Stimulated activated CD8-positive, alpha-beta memory T cell treated with anti-CD3 and anti-CD28 coated beads, Interleukin-15, amount 100 ng/mL, for 1 hour (primary cell): ENCODE data around the gene TMEM217.

ENCODE experiments used
- DNase-seq: peaks from one replicate; pipeline ENCODE4 v3.0.0-alpha.2; 2020; ENCODE audit warnings: low read depth

Gene TMEM217

GRCh38 chr6:37180075-37180474, 77.9 kb downstream of the TMEM217 start:
- no peak for DNase-seq

GRCh38 chr6:37177935-37178517, 79.9 kb downstream of the TMEM217 start:
- no peak for DNase-seq

GRCh38 chr6:37177077-37177934, 80.6 kb downstream of the TMEM217 start:
- DNase-seq, result no peak

GRCh38 chr6:37176268-37177076, 81.5 kb downstream of the TMEM217 start:
- no peak for DNase-seq

GRCh38 chr6:37175332-37176267, 82.3 kb downstream of the TMEM217 start:
- no peak for DNase-seq

GRCh38 chr6:37174515-37175331, 83.2 kb downstream of the TMEM217 start:
- DNase-seq, result no peak

- DNase-seq, result no peak
Observed at GRCh38 chr6:37174196-37174514, 83.8 kb downstream of the TMEM217 start.

GRCh38 chr6:37173493-37174195, 84.3 kb downstream of the TMEM217 start:
- no peak for DNase-seq

GRCh38 chr6:37172912-37173492, 84.9 kb downstream of the TMEM217 start:
- no peak for DNase-seq

- peak; percentile 90 for DNase-seq
Observed at GRCh38 chr6:37171970-37172812, 85.8 kb downstream of the TMEM217 start.

GRCh38 chr6:37171201-37171969, 86.6 kb downstream of the TMEM217 start:
- no peak for DNase-seq

GRCh38 chr6:37170273-37171200, 87.4 kb downstream of the TMEM217 start:
- DNase-seq, result no peak

GRCh38 chr6:37169496-37170272, 88.3 kb downstream of the TMEM217 start, which contains the start of gene PIM1:
TSS of gene PIM1 (plus strand) at chr6:37170152. CDS start at chr6:37170576, 424 bp downstream.
- peak; percentile 97 for DNase-seq

- DNase-seq, result no peak
Observed at GRCh38 chr6:37168811-37169495, 89.0 kb downstream of the TMEM217 start.

GRCh38 chr6:37168163-37168758, 89.7 kb downstream of the TMEM217 start:
- DNase-seq, result no peak
